Neutrophil (primary cell): Measurements from ENCODE around the gene HYAL3.

Experiments used
- H3K27ac ChIP-seq: fragments of 200-600 bp; sonication (generic); 2 replicates; pipeline ENCODE4 v1.5.1; 2016; ENCODE audit warnings: mild to moderate bottlenecking, moderate library complexity
- H3K27me3 ChIP-seq: fragments of 200-600 bp; sonication (generic); 2 replicates; pipeline ENCODE4 v1.6.0; 2016; ENCODE audit warnings: mild to moderate bottlenecking
- H3K36me3 ChIP-seq: fragments of 200-600 bp; sonication (generic); 2 replicates; pipeline ENCODE4 v1.5.1; 2017
- H3K4me1 ChIP-seq, 2 experiments: fragments of 200-600 bp in 1 of 2; sonication (generic) in 1 of 2; 1 replicate in 1 of 2; 2 replicates in 1 of 2; pipeline versions ENCODE4 v1.5.1 to v1.6.1; 2013 to 2016; ENCODE audit warnings: low read depth in 1 of 2, low read length in 1 of 2, mild to moderate bottlenecking in 1 of 2, moderate library complexity in 1 of 2; ENCODE audit not compliant: control insufficient read depth in 1 of 2, insufficient read depth in 1 of 2
- H3K4me3 ChIP-seq, 2 experiments: fragments of 200-600 bp in 1 of 2; sonication (generic) in 1 of 2; 1 replicate in 1 of 2; 2 replicates in 1 of 2; pipeline ENCODE4 v1.5.1; 2013 to 2016; ENCODE audit warnings: low read depth in 1 of 2, low read length in 1 of 2, mild to moderate bottlenecking in 1 of 2, moderate library complexity in 1 of 2
- H3K9me3 ChIP-seq: fragments of 200-600 bp; sonication (generic); 2 replicates; pipeline ENCODE4 v1.5.1; 2016
- TF ChIP-seq, protein P1 (sequence below): fragments of 200-600 bp; sonication (generic); IDR thresholded peaks from 2 replicates; pipeline ENCODE4 v1.5.1; 2016; ENCODE audit warnings: antibody characterized with exemption

HYAL3 gene

DNA sequence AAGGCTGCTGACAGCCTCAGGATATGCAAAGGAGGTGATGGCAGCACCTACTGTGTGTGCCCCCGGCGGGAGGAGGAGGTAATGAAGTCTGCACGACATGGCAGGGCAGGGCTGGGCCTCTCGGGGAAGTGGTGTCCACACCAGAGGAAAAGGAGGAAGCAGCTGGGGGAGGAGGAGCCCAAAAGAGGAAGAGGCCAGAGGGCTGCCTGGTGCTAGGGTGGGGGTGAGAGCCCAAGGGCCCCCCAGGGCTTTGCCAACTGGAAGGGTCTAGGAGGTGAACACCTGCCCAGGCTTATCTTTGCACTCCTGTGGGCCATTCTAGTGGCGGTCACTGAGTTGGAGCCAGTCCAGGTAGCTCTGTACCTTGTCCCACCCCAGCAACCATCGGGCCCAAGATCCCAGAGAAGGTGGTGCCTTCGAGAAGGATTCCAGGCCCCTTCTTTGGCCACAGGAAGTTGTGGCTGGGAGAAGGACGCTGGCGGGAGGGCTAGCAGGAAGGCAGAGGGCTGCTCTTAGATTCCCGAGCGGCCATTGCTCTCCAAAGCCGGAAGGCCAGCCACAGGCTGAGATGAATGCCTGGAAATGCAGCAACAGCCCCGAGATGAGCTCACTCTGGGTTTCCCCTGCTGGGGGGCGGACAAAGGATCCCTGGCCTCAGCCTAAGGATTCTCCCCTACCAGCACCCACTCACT, 56.2 kb downstream of the HYAL3 start:
- Histone ChIP-seq H3K9me3 (no peaks in the 10 kb centered on the region), H3K27ac (peak overlapping the region; percentile 100), H3K36me3 (peaks cover 64% of the 10 kb centered on the region), H3K4me3 (peak overlapping the region; percentile 99 to 100), H3K27me3 (no peaks in the 10 kb centered on the region), H3K4me1 (peaks cover 100% of the 10 kb centered on the region in 2 experiments)
- TF ChIP-seq, protein P1, sequence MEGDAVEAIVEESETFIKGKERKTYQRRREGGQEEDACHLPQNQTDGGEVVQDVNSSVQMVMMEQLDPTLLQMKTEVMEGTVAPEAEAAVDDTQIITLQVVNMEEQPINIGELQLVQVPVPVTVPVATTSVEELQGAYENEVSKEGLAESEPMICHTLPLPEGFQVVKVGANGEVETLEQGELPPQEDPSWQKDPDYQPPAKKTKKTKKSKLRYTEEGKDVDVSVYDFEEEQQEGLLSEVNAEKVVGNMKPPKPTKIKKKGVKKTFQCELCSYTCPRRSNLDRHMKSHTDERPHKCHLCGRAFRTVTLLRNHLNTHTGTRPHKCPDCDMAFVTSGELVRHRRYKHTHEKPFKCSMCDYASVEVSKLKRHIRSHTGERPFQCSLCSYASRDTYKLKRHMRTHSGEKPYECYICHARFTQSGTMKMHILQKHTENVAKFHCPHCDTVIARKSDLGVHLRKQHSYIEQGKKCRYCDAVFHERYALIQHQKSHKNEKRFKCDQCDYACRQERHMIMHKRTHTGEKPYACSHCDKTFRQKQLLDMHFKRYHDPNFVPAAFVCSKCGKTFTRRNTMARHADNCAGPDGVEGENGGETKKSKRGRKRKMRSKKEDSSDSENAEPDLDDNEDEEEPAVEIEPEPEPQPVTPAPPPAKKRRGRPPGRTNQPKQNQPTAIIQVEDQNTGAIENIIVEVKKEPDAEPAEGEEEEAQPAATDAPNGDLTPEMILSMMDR = peak; percentile 96
